Epidermal melanocyte (primary cell): ENCODE measurements around the gene AGBL1.
"Not testable (repeated sequence)": the region's sequence is repeated elsewhere in the genome, so short reads cannot be mapped to it uniquely, and the experiment has no call there.

Source experiments
- DNase-seq: peaks from one replicate; pipeline ENCODE4 v3.0.0; 2011; ENCODE audit warnings: low spot score; ENCODE audit not compliant: insufficient read length

AGBL1 gene

DNA sequence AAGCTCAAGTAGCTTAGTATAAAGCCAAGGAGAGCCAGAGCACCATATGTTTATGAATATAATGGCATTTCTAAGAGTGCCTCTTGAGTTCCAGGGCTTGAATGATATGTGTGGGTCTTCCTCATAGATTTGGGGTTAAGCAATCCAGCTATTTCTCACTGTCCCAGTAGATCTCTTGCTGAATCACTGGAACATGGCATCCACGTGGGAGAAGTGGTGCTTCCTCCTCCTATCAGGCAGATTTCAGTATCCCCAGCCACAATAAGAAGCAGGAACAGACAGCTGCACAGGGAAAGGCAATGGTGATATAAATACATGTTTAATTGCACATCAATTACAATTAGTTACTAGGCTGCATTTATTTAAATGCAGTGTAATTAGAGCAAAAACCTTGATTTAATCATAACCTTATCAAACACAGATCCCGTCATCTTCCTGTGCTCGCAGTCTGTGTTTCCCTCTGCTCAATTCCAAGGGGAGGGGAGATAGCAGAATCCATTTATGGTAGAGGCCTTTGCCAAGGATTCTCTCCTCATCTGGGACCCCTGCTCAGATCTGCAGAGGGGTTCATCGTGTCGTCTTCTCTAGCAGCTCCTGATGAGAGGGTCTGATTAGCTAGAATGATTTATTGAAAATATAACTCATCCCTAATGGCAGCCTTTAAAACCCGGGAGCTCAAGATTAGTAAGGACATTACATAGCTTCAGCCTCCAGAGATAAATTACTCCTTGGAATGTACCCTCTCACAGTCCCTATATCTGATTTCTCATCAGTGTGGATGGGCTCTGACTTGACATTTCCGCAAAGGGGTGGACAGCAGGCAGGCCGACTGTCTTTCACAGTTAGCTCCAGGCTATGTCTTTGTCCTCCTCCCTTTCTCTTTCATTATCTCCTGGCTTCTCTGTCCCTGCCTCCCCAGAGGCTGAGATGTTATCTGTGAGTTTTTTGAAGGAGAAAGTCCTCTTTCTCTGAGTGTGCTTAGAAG, 775.9 kb downstream of the AGBL1 start:
- DNase-seq = no peak

DNA sequence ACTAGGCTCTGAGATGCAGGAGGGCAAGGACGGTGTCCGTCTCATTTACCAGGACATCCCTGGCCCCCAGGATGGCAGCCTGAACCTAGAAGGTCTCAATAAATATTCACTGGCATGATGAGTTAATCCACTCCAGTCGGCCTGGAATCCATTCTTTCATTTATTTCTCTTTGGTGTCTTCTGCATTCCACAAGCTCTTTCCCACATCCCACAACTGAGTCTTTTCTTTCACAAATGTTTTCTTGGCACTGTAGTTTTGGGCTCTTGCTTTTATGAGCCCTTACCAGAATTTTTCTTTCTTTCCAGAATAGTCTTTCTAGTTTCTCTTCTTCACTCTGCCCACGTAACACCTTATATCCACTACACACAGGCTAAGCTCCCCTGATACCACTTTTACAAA, 778.0 kb downstream of the AGBL1 start:
- no peak for DNase-seq

DNA sequence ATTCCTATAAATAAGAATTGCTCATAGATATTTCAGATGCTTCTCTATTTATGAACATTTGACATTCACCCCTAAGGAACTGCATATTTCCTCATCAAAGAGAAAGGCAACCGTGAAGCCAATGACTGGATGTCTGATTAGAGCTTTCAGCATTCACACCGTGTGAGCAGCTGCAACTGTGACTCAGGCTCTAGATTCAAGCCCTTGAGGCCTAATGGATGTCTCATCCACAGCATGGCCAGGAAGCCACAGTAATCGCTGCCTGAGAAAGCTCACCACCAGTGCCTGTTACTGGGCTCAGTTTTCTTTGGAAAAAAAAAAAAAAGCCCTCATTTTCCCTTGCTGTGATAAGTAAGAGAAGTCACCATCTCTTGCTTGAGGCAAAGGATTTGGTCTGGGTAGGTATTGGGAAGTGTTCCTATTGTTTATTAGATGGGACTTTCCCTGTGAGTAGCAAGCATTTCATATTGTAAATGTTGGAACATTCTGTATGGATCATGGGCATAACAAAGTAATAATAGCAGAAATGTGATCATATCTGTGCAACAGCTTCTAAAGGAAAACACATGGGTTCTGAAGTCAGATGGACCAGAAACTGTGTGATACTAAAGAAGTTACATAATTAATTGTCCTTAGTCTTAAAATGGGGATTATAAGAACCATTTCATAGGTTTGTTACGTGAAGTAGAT, 783.7 kb downstream of the AGBL1 start:
- no peak for DNase-seq

DNA sequence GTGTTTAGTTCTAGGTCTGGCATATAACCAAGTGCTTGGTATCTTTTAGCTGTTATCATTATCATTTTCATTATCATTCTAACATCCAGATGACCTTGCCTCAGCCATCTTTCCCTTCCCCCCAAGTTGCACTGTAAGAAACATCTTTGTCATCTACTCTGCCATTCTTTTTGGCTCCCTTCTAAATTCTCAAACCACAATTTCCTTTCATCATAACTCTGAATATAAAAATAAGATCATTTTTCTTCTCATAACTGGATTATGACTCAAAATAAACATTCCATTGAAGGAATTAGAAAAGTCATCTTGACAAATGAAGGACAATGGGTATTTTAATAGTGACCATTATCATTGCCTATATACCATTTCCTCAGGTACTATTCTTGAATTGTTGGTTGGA, 786.2 kb downstream of the AGBL1 start:
- no peak for DNase-seq

DNA sequence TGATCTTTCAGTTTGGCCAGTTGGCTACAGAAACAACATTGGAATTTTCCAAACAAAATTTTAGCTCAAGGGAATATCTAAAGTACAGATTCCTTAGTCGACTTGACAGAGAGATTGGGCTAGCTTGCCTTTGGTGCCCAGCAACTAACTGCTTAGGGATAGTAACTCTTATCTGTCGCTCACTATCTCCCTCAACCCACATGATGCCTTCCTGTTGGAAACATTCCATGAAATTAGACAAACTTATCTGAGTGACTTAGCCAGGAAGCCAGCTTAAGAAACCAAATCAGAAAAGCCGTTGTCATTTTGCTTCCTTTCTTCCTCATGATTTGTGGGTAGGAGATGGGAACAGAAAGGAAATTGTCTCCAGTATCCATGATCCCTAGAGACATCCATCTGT, 791.2 kb downstream of the AGBL1 start:
- DNase-seq = no peak

DNA sequence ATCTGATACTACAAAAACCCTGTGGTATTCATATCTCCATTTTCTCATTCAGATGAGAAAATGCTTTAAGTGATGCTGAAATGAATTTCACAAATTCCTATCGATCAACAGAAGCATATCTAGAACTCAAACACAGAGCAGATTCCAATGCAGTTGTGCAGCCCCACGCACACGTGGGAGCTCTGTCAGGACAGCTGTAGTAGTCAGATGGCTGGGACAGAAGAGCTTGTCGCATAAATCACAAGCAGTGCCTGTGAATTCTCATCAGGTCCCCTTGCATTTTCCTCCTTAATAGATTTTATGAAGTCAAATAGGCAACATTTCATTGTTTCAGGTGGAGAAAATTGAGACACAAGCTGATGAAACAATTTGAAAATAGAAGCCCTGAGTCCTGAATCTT, 792.3 kb downstream of the AGBL1 start:
- no peak for DNase-seq

DNA sequence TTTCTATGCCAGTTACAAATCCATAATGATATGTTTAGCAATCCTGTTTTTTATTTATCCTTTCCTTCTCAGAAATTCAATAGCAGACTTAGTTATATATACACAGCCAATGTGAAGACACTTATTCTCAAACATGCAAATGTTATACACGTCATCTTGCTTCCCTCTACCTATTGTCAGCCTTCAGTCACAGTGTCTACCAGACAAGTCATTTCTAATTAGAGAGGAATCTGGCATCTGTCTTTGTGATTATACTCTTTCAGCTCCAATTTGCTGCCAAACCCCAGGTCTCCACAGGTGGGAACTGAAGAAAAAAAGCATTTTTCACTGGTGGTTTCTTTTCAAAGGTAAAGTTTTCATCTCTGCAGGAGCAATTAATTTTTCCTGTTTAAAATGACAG, 793.1 kb downstream of the AGBL1 start:
- no peak for DNase-seq

DNA sequence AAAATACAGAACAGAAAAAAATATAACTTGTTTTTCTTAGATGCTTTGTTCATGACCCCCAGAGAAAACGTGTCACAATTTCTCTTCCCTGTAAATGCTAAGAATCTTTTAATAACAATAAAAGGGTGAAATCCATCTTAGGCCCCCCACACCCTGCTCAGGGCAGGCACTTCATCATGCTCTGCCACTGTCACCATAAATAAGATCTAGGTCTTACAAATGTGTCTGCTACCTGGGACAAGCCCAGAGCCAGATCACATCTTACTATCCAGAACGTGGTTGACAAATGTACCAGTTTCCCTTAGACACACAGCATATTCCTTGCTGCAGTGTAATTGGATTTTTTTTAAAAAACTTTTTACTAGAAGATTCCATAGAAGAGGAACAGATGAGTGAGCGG, 795.4 kb downstream of the AGBL1 start:
- DNase-seq = no peak

DNA sequence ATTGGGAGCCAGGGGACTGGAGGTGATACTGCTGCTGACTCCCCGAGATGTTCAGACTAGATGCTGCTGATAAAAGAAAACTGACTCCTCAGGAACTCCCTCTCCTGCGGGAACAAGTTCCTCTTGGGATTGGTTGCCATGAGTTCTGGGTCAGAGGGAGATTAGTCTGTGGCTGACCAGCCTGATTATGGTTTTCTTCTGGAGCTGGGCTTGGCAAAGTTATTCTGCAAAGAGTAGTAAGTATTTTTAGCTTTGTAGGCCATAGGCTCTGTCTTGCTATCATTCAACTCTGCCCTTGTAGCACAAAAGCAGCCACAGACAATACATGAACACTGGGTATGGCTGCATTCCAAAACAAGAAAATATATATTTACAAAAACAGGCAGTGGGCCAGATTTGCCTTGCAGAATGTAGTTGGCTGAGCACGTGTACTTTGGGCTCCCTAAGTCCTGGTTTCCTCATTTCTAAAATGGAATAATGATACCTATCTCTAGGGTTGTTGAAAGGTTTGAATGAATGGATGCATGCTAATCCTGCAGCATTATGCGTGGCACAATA, 796.8 kb downstream of the AGBL1 start:
- DNase-seq = no peak

DNA sequence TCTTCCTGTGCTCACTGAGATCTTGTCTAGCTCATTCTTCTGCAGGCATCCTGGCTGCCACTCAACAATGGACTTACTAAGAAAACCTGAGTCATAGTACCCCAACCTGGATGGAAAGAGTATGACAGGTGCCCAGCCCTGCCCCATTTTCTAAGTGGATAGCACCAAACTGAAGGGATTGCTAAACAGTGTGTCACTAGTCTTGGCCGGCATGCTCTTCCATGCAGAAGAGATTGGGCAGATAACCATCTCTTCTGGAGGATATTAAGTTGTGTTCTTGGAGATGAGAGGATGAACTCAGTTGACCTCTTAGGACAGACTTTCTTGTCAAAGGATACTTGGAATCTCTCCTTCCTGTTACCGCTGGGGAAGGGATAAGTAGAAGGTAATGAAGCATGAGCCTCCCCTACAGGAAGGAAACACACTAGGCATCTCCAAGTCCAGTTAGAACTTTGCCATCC, 797.5 kb downstream of the AGBL1 start:
- no peak for DNase-seq

DNA sequence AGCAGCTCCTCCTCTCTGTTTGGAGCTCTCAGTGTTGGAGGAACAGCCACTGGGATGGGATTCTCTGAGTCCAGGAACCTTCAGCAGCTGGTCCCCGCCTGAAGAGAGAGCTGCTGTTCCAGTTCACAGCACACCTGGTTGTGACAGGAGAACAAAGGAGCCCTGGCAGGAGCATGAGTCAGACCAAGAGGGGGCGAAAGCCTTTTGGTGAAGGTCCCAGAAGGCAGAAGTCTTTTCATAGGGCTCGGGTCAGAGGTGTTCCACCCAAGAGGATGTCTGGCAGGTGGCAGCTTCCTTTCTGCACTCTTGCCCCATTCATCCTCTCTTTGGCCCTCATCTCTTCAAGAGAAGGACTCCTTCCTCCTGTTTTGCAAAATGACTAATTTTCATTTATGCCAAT, 799.2 kb downstream of the AGBL1 start:
- DNase-seq = not testable (repeated sequence)

DNA sequence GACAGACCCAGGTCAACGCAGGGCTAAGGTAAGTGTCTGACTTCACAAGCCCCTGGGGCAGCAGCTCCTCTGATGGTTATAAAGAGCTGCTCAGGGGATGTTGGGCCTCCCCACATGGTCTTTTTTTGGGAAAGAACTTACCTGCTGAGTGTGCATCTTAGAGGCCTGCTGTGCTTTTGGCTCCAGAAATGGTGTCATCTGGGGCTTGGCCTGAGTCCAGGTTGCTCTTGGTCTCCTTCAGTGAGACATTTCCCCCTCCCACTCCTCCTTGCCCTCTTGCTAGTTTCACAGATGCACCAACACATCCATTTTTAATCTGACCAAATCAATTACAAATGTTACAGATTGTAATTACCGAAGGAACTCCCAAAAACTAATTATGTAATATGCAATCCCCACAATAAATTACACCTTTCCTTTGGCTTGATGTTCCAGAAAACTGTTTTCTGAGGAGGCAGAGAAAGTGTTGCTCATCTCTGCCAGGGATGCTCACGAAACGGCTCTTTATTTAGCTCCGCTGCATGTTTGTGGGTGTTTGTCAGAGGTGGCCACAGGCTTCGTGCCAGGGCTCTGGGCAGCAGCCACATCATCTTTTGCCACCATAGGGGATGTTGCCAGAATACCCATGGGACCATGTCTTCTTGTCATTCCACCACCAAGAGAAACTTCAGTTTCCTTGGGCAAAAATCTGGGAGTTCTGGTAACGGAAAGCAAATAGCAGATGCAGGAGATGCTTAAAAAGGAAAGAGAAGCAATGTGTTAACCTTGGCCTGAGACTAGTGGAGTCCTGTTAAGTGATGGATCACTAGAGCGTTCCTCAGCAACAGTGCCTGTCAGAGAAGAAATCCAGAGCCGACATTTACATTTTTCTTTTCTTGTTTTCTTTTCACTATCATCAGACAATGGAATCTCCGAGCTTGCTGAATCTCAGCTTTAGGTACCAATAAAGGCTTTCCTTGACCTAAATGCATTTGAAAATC, 799.9 kb downstream of the AGBL1 start:
- DNase-seq = no peak

DNA sequence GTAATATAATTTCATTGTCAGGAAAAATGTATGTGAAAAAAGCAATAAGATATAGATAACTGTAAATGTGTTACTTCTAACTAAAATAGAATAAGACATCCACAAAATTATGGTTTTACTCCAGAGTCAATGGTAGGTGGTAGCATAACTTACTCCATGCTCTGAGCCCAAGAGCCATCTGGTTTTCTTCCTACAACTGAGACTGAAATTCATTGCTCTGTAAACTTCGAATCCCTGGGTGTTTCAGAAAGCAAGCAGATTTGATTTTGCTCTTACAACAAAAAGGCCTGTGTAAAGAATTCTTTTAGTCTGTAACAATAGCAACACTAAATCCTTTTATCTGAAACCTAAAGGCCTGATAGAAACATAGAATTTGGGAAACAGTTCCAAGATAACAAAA, 805.9 kb downstream of the AGBL1 start:
- no peak for DNase-seq

DNA sequence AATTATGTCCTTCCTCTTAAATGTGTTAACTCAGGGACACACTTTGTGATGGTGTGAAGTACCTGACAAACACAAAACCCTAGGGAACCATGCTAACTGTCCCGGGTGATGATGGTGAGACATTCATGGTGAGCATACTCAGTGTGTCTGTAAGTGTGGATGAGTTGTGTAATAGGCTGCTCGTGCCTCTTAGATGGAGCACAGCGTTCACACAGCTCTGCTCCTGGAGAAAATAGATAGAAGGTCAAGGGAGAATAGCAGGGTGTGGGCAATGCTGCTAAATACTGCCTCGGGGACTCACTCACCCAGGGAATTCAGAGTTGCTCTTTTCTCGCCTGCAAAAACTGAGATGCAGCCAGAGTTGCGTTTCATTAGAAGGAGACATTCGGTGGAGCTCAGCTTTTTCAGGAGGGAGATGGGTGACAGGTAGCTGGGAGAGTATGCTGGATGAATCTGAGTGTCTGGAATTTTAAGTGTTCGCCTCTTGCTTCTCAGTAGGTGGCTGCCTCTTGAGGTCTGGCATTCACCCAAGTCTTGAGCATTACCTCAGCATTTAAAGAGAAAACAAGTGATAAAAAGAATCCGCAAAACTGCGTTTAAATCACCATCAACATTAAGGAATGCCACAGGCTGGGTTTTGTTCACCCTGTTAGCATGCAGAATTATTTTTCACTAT, 813.2 kb downstream of the AGBL1 start:
- DNase-seq = no peak

DNA sequence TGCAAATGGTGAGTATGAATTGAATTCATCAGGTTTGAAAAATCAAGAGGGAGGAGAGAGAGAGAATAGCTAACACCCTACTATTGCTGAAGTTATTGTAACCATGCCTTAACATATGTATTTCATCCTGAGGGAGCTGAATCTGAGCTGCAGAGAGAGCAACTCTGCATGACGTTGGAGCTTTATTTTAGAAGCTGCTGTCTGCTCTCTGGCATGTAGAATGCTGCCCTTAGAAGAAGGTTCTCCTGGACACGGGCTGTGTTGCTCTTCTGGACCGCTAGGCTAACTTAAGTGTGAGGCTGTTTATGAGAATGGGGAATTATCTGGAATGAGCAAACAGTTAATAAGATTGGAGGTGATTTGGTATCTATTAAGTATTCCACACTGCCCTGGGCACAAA, 814.6 kb downstream of the AGBL1 start:
- no peak for DNase-seq

DNA sequence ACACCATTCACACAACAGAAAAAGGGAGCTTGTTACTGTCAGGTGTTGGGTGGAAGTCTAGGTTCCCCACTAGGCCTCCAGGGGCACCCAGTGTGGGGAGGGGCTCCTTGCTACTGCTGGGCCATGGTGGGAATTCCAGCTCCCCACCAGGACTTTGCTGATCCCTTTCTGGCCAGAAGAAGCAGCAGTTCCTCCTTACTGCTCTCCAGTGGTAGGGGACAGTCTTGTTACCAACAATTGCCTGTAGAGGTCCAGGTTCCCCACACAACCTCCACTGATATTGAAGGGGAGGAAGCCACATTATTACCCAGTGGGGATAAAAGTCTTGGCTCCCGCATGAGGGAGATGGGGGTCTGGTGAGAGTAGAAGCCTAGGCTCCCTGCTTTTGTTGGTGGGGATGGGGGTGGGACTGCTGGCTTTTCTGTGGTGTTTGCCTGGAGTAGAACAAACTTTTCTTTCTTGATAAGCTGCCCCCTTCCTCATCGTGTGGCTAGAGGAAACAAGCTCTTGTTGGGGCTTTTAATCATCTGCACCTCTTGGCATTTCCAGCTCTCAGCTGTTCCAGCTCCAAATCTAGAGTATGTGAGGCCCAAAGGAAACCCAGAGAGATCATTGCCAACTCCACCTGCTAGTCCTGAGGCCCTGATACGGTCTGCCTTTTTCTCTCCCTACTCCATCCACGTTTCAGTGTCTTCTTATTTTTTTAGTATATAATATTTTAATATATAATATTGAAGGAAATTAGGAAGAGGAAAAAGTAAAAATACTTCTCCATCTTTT, 824.2 kb downstream of the AGBL1 start:
- DNase-seq = no peak

DNA sequence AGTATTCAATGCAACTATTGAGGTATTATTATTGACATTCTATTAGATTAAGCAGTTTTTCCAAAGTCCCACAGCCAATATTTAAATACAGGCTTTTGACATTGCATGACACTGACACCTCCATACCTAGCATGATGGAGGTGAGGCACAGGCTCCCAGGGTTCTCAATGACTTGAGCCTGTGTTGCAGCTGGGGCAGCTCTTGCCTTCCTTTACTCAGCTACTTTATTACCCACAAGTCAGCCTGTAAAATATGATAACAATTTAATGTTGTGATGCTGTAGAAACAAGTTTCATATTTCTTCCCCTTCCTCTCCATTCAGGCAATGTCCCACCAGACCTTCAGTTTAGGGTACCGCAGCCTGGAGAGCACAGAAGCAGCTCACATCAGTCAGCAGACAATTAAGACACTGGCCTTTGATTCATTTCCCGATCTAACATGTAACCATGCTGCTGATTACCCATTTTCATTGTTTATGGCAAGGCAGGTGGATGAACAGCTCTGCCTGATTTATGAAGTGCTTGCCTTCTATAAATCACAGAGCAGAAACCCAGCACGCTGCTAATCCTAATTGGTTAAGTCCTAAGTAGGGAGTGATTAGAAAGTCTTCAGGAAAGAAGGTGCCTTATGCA, 826.1 kb downstream of the AGBL1 start:
- no peak for DNase-seq

DNA sequence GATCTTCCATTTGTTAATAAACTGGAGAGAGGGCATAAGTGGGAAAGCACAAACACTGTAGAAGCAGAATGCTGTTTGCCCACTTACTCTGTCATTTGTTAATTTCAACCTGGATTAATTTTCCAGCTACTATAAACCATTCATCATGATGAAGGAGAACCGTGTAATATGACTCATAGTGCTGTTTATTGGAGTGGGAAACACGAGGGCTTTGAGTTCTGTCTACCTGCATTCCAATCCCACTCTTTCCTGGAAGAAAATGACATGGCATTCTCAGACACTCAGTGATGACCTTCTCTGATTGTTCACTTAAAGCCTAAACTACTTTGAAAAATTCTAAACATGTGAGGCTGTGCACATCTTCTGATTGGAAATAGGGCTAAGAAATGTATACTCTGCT, 826.7 kb downstream of the AGBL1 start:
- no peak for DNase-seq

DNA sequence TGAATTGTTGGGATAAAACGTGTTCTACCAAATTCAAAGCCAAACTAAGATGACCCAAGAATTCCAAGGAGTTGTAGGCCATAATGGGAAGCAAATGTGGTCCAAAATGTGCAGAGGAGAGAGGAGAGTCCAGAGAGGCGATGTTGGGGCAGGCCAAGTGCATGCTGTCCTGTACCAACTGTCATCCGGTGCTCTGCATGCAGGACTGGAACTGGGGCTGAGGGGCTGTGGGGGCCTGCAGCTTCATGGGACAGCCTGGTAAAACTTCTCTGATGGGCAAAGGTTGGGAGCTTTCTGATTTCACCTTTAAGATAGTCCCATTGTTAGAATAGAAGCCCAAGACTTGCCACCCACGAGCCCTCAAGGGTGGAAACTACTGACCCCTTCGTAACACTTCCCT, 831.4 kb downstream of the AGBL1 start:
- DNase-seq = no peak
